Stimulated activated CD4-positive, alpha-beta T cell treated with anti-CD3 and anti-CD28 coated beads, Interleukin-12 subunit alpha, Interleukin-12 subunit beta, amount 100 ng/mL, for 48 hours (primary cell): ENCODE results near the gene PTPRN2.

Source experiments
- DNase-seq, 3 donors: peaks; one replicate each; pipeline ENCODE4 v3.0.0-alpha.2; 2020; ENCODE audit warnings: low read depth in 2 of 3, low spot score in 1 of 3

The PTPRN2 gene

DNA sequence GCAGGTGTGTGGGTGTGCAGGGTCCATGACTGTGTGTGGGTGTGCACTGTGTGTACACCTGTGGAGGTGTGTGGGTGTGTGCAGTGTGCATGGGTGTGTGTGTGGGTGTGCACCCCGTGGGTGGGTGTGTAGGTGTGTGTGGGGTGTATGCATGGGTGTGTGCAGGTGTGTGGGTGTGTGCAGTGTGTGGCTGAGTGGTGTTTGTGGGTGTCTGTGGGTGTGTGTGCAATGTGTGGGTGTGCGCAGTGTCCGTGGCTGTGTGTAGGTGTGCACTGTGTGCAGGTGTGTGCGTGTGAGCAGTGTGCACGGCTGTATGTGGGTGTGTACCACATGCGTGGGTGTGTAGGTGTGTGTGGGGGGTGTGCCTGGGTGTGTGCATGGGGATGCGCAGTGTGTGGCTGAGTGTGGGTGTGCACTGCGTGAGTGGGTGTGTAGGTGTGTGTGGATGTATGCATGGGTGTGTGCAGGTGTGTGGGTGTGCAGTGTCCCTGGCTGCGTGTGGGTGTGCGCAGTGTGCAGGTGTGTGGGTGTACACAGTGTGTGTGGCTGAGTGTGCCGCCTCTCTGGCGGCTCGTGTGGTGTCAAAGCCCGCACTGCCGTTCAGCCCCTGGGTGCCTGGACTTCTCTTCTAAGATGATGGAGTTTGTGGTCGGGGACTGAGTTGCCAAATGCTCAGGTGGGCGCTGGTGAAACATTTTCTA lies 1042.5 kb downstream of the PTPRN2 start:
- no peak for DNase-seq

DNA sequence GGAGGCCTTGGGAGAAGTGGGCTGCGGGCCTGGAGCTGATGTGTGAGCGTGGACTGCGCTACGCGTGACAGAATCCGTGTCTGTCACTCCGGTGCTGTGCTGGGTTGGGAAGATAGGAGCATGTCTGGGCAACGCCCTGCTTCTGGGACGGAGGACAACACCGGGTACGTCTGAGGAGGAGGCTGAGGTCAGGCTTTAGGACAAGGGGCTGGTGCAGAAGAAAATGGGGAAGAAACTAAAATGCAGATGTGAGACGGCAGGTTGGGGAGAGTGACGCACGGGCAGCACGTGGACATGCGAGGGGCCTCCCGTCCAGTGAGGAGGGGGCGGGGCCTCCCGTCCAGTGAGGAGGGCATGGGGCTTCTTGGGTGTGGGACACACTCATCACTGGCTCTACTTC lies 1043.4 kb downstream of the PTPRN2 start:
- DNase-seq = no peak

DNA sequence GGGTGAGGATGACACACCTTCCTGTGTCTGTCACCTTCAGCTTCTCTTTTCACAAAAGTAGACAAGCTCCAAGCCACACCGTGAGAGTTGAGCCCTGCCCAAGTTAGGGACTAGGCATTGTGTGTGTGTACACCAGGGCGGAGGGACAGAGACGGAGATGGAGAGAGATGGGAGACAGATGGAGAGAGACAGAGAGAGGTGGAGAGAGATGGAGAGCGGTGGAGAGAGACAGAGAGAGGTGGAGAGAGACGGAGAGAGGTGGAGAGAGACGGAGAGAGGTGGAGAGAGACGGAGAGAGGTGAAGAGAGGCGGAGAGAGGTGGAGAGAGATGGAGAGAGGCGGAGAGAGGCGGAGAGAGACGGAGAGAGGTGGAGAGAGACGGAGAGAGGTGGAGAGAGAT lies 1043.8 kb downstream of the PTPRN2 start:
- no peak for DNase-seq

DNA sequence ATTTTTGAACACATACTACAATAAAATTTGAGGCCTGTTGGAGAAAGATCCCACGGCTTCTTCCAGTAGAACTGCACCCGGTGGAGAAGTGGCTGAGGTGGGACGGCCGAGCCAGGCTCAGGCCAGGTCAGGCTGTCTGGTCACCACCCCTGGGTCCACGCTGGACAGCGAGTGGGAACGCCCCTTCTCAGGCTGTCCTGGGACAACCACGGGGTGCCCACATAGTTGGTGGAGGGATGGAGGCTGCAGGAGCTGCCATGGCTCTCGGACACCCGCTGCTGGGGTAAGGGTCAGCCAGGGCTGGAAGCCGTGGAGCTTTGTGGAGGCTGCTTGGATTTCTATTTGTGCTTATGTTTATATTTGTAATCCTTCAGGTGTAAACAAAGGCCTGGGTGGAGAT lies 1044.3 kb downstream of the PTPRN2 start:
- DNase-seq = no peak

DNA sequence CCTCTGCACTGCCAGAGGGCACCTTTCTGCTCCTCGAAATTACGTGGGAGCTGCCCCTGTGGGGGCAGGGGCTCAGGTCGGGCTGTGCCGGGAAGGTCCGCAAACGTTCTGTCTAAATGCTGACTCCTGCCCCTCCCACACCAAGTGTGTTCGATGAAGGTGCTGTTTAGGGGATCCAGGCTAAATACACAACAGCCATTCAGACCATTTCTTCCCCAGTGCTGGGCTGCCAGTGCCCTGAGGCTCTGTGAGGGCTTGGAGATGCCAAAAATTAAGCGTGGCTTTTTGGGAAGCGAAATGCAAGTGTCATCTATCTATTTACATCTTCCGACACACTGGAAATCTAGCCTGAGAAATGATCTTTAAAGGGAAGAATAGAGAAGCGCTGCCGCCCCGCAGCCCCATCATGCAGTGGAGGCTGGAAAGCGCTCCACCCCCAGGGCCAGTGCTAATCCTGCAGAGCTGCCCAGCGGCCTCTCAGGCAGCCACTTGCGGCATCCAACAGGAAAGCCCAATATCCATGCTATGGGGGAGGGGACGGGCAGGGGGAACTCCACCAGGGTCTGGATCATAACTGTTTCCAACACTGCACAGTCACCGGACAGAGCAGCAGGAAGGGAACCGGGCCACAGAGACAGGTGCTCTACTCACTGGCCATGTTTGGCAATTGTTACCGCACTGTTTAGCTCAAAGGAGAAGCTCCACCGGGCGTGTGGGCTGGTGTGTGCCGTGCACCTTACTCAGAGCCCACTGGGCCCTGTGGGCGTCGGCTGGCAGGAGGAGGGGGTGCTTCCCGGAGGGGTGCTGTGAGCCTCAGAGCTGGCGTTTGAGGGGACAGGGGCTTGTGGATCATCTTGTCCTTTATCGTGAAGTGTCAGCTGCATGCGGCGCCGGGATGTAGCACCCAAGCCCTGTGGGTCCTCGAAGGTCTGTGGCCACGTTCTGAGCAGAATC lies 1045.3 kb downstream of the PTPRN2 start:
- DNase-seq = no peak

DNA sequence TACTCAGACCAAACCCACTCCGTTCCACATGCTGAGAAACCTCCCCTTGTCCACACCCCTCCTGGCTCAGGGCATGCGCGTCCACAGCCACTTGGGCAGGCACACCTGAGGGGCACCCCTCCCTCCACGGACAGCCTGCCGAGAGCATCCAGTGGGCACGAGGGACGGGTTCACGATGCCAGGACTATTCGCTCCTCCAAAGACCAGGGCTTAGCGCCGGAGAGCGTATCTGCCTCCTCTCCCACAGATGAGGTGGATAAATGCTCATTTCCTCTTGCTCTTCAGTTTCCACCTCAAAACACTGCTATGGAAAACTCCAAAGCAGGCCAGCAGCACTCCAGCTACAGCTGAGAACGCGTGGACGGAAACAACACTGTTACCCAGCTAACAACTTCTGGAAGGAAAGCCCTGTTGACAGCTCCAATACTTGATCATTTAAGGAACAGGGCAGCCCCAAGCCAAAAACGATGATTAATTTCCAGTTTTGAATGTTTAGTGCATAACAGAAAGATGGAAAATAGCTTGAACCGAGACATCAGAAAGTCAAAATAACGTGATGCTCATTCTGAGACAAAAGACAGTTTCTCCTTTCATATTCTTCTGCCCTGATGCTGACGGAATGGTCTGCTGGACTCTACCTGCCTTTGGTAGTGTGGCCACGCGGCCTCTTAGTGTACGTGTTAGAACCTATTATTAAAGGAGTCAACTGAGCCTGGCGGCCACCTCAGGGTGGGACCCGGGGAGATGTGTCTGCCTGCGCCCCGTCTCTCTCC lies 1046.1 kb downstream of the PTPRN2 start:
- DNase-seq = no peak

DNA sequence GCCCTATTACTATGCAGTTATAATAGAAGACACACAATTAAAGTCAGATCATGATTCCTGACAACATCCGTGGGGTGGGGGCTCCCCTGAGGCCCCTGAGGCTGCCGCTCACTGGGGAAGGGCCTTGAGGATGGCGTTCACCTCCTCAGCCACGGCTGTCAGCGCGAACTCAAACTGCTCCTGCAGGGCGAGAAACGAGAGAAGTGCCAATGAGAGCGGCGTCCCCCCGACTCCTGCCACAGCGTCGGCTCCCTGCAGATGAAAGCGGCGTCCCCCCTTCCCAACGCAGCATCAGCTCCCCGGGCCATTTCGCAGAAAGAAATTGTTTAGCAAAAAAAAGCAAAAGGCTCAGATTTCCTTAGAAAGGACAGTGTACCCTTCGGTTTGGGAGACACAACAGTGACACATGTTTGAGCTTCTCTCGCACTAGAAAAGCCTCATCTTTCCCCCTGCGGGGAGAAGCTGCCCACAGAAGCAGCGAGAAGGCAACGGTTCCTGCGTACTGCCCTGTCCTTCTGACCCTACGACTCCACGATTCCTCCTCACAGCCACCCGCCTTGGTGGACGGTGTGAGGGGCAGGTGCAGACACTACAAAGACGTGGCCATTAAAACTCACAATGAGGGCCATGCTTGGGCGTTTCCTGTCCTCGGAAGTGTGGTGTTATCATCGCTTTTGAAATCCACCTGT lies 1046.9 kb downstream of the PTPRN2 start:
- no peak for DNase-seq

DNA sequence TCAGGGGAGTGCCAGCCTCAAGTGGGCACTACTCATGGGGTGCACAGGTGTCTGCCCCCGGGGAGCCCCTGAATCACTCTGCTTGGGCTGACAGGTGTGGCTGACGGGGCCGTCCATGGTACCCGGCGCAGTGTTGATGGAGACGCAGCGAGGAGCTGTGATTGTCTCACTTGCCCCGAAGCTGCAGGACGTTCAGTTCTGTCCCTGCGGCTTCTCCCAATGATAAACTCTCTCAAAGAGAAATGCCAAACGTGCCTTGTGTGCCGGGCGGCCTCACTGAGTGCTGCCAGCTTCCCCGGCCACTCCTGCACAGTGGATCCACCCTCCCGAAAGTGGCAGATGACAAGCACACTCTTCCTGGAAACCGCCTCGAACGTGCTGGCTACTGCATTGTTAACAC lies 1047.6 kb downstream of the PTPRN2 start:
- no peak for DNase-seq

DNA sequence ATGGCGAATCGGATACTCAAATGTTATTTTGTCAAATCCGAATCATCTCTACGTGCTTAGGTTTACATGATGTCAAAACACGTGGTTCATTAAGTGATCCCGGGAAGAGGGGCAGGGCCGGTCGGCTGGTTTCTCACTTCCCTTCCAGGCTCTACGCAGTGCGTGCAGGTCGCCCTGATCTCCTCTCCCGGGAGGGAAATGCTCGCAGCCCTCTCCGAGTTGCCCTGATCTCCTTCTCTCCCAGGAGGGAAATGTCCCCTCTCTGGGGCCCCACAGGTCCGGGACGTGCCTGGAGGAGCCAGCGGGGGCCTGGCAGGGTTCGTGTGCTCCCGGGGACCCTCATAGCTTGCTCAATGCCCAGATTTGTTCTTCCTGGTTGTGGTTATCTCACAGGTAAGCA lies 1048.1 kb downstream of the PTPRN2 start:
- no peak for DNase-seq

DNA sequence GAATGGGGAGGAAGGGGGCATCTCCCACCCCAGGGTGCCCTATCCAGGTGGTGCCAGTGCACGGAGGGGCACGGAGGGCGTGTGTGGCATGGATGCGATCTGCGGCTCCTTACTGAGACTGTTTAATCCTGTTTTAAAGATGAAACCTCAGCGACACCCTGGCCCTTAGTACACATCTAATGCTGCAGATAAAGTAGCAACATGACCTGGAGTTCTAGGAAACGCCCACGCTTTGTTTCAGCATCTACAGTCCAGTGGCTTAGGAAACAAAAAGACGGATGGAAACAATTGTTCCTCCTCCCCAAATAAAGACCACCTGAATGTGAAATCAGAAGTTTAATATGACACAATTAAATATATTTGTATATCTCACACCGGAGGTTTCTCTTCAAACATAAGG lies 1048.9 kb downstream of the PTPRN2 start:
- DNase-seq = no peak

DNA sequence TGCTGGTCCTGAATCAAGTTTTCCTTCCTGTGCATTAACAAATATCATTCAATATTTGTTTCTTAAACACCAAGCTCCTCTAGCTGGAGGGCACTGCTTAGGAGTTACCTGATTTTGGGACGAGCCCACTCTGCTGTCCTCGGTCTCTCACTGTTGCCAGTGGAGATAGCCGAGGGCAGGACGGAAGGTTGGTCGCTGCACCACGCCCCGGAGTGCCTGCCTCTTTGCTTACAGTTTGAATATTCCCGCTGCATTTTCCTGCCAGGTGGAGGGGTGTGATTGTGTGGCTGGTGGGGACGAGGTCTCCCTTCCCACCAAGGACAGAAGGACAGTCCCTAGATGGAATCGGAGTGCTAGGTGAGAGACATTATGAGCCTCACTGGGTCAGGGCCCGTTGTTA lies 1049.3 kb downstream of the PTPRN2 start:
- no peak for DNase-seq

DNA sequence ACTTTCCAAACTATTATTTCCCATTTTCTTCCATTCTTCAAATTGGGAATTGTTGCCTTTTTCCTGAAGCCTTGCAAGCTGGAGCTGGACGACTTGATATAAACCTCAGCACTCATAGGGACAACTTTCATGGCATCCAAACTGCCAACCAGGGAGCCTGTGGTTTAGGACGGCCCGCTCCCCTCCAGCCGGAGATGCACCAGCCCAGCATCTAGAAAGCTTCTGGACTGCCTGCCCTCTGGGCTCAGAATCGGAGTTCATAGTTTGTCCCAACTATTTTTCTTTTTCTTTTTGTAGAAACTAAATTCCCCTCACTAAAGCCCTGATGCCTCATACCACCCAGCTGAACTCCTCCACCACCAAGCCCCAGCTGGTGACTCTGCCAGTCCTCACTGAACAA lies 1050.6 kb downstream of the PTPRN2 start:
- no peak for DNase-seq

DNA sequence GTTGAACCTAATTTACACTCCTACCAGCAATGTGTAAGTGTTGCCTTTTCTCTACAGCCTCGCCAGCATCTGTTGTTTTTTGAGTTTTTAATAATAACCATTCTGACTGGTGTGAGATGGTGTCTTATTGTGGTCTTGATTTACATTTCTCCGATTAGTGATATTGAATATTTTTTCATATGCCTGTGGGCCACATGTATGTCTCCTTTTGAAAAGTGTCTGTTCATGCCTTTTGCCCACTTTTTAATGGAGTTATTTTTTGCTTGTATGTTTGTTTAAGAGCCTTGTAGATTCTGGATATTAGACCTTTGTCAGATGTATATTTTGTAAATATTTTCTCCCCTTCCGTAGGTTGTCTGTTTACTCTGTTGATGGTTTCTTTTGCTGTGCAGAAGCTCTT lies 1055.6 kb downstream of the PTPRN2 start:
- DNase-seq = no peak

DNA sequence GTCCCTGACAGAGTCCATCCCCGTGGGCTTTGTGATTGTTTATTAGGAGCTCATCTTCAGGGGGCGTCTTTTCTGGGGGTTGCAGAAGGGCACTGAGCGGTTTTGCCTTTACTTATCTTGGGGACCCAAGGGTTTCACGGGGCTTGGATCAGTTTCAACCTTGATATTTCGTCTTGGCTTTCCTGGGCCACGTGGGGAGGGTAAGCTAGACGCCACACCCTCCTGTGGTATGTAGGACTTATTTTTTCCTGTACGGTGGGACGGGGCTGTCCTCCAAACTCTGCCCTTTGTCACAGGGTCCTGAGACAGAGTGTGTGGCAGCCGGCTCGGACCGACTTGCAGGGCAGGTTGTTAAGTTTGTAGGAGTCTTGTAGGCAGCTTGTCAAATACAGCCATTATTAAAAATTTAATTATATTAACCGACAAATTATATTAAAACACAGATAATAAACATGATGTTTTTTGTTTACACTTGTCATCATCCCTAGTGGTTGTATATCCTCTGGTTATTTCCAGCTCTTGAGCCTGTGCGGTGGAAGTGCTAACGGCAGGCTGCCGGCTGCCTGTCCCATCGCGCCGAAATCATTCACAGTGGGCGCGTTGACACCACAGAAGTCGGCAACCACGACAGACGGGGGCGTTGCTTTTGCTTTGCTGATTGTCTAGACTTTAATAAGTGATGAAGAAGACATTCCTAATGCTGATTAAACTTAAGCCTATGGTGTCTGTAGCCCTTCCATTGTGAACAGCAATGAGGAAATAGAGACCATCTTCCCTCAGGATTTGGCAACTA lies 1057.7 kb downstream of the PTPRN2 start:
- DNase-seq = no peak

DNA sequence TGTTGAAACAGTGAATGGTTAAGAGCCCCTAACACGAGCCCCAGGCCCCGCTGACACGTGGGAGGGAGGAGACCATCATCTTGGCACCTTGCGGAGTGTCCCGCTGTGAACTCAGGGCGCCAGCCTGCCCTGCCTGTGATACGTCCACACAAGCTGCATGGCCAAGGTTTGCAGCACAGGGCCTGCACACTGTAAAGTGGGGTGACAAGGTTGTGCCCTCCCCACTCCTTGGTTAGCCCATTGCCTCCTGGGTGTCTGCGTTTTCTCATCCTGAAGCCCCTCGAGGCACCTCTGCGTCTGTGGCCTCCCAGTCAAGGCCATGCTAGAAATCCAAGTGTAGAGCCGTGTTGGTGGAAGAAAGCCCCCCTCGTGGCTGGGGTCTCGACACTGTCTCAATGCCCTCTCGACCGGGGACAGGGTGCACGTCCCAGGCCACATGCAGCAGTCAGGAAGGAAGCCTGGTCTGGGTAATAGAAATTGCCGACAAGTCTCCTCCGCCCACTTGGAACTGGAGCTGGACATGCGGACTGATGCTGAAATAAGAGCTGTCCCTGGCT lies 1058.8 kb downstream of the PTPRN2 start:
- DNase-seq = no peak

DNA sequence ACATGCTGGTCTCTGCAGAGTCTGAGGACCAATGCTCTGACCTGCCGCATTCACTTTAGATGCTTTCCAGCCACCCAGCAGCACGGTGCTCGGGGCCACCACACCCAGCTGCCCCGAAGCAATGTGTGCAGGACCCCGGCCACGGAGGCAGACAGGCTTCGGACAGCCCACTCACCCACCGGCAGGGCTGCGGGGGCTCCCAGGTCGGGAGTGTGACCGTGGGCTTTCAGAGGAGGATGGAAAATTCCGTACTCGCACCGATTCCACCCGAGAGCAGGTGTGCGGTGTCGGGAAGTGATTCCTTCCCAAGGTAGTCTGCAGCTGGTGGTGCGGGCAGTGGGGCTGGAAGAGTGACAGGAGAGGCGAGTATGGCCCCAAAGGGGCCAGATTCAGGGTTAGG lies 1059.9 kb downstream of the PTPRN2 start:
- no peak for DNase-seq

DNA sequence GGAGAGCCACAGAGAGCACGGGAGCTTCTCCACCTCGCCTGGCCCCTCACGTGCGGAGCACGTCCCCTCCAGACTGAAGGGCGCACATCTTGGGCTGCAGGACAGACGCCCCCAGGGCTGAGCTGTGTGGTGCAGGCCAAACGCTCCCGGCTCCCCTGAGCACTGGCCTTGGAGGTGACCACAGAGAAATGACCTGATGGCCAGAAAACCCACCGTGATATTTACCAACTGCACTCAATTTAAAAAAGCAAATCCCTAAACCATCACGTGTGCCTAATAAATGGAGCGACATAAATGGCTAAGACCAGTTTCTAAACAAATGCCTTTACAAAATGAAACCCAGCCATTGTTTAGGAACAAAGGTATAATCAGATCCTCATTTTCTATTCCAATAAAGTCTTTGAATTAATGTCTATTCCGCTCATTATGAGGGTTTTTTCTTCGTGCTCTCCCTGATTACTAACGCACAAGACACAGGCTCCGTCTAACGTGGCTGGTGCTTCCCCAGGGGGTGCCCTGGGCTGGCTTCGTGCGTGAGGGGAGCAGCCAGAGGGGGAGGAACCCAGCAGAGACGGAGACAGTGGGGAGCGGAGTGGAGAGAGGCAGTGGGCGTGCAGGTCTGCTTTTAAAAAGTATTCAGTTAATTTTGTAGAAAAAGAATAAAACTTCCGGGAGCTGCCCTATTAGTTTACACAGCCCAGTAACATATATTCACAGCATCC lies 1060.5 kb downstream of the PTPRN2 start:
- DNase-seq = no peak

DNA sequence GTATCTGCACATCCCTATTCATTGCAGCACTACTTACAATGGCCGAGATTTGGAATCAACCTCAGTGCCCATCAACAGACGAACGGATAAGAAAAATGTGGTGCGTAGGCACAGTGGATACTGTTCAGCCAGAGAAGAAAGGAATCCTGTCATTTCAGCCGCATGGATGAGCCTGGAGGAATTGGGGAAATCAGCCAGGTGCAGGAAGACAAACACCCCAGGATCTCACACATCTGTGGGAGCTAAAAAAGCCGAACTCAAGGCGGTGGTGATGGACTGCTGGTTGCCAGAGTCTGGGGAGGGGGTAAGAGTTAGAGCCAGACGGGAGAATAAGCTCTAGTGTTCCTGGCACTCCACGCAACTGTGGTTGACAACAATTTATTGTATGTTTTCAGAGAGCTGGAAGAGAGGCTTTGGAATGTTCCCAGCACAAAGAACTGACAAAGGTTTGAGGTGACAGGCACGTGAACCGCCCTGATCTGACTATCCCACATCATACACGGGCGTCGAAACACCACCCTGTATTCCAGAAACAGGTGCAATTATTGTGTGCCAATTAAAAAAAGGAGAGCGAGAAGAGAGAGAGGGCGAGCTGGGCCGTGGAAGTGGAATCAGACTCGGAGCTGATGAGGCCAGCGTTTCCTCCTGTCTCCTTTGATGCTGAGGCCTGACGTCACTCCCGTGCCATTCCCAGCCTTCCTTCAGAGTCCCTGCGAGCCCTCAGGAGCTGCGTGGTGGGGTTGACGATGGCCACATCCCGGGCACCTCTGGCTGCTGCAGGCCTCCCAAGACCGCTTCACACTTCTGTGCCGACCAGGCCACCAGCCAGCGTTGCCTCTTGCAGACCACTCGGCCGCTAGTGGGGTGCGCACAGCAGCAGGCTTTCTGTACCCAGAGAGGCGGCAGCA lies 1061.4 kb downstream of the PTPRN2 start:
- no peak for DNase-seq
